HG02885 (cell line): ENCODE data around the gene SLC66A1.

Experiments used
- ATAC-seq: cut with Tn5 transposase; IDR thresholded peaks from one replicate; pipeline ENCODE4 v1.9.1; 2021; ENCODE audit warnings: mild to moderate bottlenecking; ENCODE audit not compliant: unreplicated experiment, poor library complexity

The SLC66A1 gene

DNA sequence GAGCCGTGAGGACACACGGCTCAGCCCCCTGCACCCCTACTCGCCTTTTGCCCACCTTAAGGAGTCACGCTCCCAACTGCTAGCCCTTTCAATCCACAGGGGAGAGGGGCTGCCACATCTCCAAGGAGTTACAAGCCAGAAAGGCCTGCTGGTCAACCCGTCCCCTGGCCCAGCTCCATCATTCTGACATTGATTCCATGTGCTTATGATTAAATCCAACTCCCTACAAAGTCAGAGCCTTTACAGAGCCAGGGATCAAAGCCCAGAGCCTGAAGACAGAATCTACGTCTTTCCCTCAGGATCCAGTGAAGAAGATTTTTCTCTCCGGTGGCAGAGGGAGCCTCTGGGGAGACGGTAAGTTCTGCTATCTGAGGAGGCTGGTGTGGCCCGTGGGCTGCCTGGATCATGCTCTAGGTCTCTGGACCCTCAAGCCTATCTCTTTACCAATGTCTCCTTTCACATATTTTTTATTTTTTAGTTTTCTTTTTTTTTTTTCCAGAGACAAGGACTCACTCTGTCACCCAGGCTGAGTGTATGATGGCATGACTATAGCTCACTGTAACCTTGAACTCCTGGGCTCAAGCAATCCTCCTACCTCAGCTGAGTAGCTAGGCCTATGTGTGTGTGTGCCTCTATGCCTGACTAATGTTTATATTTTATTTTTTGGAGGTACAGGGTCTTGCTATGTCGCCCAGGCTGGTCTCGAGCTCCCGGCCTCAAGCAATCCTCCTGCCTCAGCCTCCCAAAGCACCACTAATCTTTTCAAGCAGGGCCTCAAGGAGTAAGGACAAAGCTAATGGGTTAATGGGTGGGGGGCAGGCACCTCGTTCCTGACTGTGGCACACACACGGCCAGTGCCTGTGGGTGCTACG is 61.3 kb downstream of the SLC66A1 start:
- no peak for ATAC-seq

DNA sequence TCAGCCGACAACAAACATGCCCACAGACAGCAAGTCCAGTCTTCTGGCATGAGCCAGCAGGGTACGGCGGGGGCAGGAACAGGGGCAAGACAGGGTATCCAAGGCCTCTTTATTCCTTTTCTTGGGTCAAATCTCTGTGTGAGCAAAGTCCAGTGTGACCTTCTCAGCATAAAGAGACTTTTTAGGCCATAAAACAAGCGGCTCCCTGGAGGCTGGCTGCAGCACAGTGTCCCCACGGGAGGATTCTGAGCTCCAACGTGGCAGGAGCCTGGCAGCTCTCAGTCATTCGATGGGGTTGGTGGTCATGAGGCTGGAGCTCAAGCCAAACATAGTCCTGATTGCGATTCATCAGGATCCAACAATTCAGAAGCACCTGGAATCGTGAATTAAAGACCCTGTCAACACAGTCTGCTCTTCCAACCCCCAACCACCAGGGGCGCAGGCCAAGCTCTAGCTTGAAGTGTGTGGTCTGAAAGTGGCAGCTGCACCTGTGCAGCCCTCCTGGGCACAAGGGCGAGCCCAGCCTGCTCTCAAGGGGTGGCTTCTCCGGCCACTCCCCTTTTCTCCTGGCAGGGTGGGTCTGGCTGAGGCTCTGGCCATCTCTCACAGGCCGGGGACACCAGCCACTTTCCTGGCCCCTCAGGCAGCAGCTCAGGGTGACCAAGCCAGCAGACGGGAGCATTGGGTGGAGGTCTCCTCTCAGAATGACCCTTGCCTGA is 62.1 kb downstream of the SLC66A1 start:
- ATAC-seq = no peak

DNA sequence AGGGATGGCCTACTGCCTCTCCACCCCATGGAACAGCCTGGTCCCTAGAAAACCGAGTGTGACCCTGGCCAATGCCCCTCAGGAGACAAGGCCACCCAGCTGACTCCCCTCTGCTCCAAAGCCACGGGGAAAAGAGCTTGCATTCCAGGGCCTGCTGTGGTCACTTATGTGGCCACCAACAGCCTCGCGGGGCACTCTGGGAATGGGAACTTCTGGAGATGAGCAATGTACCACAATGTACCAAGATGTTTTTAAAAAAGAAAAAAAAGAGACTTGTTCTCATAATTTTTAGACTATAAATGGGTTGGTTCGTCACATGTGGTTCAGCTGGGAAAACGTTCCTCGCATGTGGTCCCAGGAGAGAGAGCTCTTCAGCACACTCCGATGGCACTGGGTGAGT is 62.8 kb downstream of the SLC66A1 start:
- no peak for ATAC-seq

DNA sequence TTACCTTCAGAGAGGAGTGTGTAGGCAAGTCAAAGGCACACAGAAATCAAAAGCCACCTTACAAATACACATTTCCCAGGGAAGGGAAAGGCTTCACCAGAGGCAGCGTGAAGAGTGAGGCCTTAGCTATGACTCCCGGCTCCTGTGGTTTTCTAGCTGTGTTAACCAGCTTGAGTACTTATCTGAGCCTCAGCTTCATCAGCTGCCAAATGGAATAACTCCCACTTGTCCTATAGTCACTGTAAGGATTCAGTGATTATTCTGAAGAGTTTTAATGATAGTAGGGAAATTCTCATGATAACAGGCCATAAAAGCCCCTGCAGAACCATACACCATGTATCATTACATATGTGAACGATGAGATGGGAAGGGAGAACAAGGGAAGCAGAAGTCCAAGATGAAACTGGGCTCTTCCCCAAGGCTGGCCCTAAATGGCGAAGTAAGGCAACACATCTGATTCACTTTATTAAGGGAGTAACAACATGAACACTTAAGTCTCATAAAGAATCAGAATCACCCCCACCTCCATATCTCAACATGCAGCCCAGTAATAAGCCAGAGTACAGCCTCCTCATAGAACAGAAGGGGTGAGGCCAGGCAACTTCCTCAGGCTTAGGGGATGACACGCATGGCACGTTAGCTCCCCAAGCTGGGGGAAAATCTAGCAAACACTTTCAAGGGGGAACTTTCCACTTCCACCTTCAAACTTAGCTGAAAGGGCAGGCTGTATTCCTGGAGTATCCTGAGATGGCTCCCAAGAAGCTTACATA is 63.7 kb downstream of the SLC66A1 start:
- ATAC-seq = no peak

GRCh38 chr1:19376428-19377372 is 64.6 kb downstream of the SLC66A1 start:
- no peak for ATAC-seq

- no peak for ATAC-seq
These were observed 65.9 kb downstream of the SLC66A1 start for GRCh38 chr1:19377812-19378718.
